ENCODE results near the gene RGS14. TPM values are rescaled to one million over a fixed set of nuclear protein-coding genes. Genes with fewer than 3 reads are reported as not detected.

Gene RGS14
- total RNA-seq, 4 donors from 2014 or later: 7.0 to 16.4 (median 7.5) TPM

GRCh38 chr5:177382423-177383029 is 24.8 kb downstream of the RGS14 start:
- TF ChIP-seq, protein P1, sequence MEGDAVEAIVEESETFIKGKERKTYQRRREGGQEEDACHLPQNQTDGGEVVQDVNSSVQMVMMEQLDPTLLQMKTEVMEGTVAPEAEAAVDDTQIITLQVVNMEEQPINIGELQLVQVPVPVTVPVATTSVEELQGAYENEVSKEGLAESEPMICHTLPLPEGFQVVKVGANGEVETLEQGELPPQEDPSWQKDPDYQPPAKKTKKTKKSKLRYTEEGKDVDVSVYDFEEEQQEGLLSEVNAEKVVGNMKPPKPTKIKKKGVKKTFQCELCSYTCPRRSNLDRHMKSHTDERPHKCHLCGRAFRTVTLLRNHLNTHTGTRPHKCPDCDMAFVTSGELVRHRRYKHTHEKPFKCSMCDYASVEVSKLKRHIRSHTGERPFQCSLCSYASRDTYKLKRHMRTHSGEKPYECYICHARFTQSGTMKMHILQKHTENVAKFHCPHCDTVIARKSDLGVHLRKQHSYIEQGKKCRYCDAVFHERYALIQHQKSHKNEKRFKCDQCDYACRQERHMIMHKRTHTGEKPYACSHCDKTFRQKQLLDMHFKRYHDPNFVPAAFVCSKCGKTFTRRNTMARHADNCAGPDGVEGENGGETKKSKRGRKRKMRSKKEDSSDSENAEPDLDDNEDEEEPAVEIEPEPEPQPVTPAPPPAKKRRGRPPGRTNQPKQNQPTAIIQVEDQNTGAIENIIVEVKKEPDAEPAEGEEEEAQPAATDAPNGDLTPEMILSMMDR (IDR thresholded peaks at IDR 0.05; ENCODE audit: low read depth): no peak

DNA sequence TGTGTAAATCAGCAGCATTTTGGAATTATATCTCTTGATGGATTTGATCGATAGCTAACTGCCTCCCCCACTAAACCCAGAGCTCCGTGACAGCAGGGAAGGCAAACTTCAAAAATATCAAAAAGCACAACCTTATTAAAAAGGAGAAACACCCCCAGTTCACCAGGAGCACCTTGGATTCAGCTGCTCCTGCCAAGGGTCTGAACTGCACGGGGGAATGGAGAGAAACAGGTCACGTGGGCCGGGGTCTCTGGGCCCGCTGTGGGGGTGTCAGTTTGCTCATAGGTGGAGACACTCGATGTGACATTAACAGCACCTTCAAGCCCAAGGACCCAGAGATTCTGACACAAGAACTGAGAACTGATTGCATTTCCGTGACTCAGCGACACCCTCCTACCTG is 25.5 kb downstream of the RGS14 start:
- TF ChIP-seq, protein P1 (IDR thresholded peaks at IDR 0.05; ENCODE audit: low read depth): no peak

- TF ChIP-seq, protein P1 (IDR thresholded peaks at IDR 0.05; ENCODE audit: low read depth): no peak
These were observed 26.4 kb downstream of the RGS14 start, which contains the start of gene SLC34A1 for GRCh38 chr5:177384134-177384533. SLC34A1 (plus strand) TSS chr5:177384434; CDS start chr5:177385742, 1,308 bp downstream.

DNA sequence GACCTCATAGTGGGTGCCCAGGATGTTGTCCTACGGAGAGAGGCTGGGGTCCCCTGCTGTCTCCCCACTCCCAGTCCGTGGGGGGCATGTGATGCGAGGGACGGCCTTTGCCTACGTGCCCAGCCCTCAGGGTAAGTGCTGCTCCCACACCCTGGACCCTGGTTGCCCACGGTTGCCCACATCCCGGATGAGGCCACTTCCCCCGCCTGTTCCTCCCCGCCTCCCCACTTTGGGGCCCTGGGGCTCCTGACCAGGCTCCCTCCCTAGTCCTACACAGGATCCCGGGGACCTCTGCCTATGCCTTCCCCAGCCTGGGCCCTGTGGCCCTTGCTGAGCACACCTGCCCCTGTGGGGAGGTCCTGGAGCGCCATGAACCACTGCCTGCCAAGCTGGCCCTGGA is 28.0 kb downstream of the RGS14 start:
- TF ChIP-seq, protein P1 (IDR thresholded peaks at IDR 0.05; ENCODE audit: low read depth): no peak

DNA sequence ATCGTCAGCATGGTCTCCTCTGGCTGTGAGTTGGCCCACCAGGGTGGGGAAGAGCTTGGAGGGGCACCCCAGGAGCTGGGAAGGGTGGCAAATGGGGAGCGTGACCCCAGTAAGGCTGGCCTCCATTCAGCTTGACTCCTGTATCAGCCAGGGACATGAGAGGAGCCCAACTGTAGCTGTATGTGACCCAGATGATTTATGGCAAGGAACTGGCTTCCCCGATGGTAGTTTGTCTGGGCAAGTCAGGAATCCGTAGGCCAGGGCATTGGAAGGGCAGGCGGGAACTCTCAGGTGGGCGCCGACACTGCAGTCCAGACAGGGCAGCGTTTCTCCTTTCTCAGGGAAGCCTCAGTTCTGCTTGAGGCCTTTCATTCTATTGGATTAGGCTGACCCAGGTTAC is 28.8 kb downstream of the RGS14 start:
- TF ChIP-seq, protein P1 (IDR thresholded peaks at IDR 0.05; ENCODE audit: low read depth): no peak

DNA sequence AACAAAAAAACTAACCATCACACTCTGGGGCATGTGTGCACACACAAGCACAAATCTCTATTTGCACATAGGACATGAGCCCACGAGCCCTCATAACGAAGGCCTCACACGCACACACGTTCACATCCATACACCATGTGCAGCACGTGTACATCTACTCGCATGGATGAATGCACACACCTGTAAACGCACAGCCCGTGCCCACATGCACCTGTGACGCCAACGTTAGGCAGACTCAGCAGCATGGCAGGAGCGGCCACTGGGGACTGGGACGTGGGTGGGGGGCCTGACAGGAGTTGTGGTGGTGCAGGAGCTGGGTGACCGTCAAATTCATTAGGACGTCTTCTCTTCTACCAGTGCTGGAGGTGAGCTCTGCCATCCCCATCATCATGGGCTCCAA is 29.7 kb downstream of the RGS14 start:
- TF ChIP-seq, protein P1 (IDR thresholded peaks at IDR 0.05; ENCODE audit: low read depth): no peak

GRCh38 chr5:177388521-177389052 is 30.9 kb downstream of the RGS14 start:
- TF ChIP-seq, protein P1 (IDR thresholded peaks at IDR 0.05; ENCODE audit: low read depth): no peak
